ENCODE measurements around the gene TAGAP. TPM values are rescaled to one million over a fixed set of nuclear protein-coding genes. Genes with fewer than 3 reads are reported as not detected.
A peak's percentile ranks its signal among the peaks of the same experiment; 100 is the strongest.

TAGAP gene
- total and polyA plus RNA-seq, 4 experiments from 2014 or later, result 160 to 276 (median 188) TPM

GRCh38 chr6:159064477-159064876 is 19.7 kb upstream of the TAGAP start:
- POLR2A ChIA-PET (ENCODE audit: partially characterized antibody), result interaction anchor here (0.8 to 17.1 kb wide), 13 partner anchors 8 to 66 kb away, joined by 4 to 564 read pairs (median 21); partner anchors contain the start of gene TAGAP
- H3K36me3 ChIP-seq (ENCODE audit: insufficient read depth, low read length), result no peaks in the 10 kb centered on the region
- H3K4me3 ChIP-seq (ENCODE audit: low read length in 2 of 2), result no peak overlapping the region
- no peaks in the 10 kb centered on the region for H3K9me3 ChIP-seq (ENCODE audit: control insufficient read depth in 1 of 2, low read length in 2 of 2)
- Mint-ChIP-seq H3K9me3 (peaks cover 0 to 2% (median 0%) of the 10 kb centered on the region in 8 donors), H3K27ac (peak overlapping the region; percentile 88 to 99 (median 98)), H3K36me3 (no peaks in the 10 kb centered on the region), H3K27me3 (no peaks in the 10 kb centered on the region), H3K4me3 (peak overlapping the region in 7 of 8 donors; percentile 66 to 80 (median 73)), H3K4me1 (peaks cover 67 to 92% (median 82%) of the 10 kb centered on the region in 4 donors)
- CTCF ChIA-PET (ENCODE audit: partially characterized antibody), result interaction anchor here (1.0 to 4.6 kb wide), 12 partner anchors 11 to 70 kb away, joined by 3 to 74 read pairs (median 10); partner anchors contain the start of gene TAGAP
- H3K27ac ChIP-seq (ENCODE audit: low read depth, low read length), result peak overlapping the region; percentile 57
- intact Hi-C loops (cut with micrococcal nuclease), result no loop called here
- DNase-seq, result no peak
- peaks cover 74% of the 10 kb centered on the region for H3K4me1 ChIP-seq (ENCODE audit: insufficient read depth, low read length)
- H3K27me3 ChIP-seq (ENCODE audit: insufficient read depth, low read length), result no peaks in the 10 kb centered on the region

DNA sequence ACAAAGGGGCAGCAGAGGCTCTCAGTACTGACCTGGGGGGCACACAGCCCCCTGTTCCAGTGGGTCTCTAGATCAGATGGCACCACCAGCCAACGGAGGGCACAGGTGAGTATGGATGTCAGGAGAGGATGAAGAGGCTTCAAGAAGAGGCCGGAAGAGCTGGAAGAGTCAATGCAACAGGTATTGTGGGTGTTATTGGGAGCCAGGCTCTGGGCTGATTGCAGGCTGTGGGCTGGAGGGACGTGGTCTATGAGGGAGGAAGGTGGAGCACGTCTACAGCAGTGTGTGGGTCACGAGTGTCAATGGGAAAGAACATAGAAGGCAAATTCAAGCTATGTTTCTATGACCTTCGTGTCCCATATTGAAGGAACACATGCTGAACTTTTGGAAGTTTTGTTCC is 18.8 kb upstream of the TAGAP start:
- Mint-ChIP-seq H3K9me3 (peaks cover 0 to 2% (median 0%) of the 10 kb centered on the region in 8 donors), H3K27ac (peak overlapping the region; percentile 88 to 99 (median 98)), H3K27me3 (no peaks in the 10 kb centered on the region), H3K4me1 (peaks cover 69 to 96% (median 82%) of the 10 kb centered on the region in 4 donors), H3K36me3 (no peaks in the 10 kb centered on the region), H3K4me3 (peak overlapping the region in 6 of 8 donors; percentile 39 to 80 (median 76))
- intact Hi-C loops (cut with micrococcal nuclease), result loop anchor here (2.0 kb wide), 1 partner anchor 15 kb away; no protein-coding TSS in a partner anchor
- H3K27ac ChIP-seq (ENCODE audit: low read depth, low read length), result peak overlapping the region; percentile 57
- H3K4me3 ChIP-seq (ENCODE audit: low read length in 2 of 2), result no peak overlapping the region
- ChIA-PET CTCF (ENCODE audit: partially characterized antibody) (interaction anchor here (0.8 to 4.6 kb wide), 10 partner anchors 10 to 71 kb away, joined by 3 to 74 read pairs (median 14); partner anchors contain the start of gene TAGAP), POLR2A (ENCODE audit: partially characterized antibody) (interaction anchor here (0.6 to 17.1 kb wide), 18 partner anchors 10 to 260 kb away, joined by 3 to 564 read pairs (median 18); partner anchors contain the start of gene TAGAP)
- no peaks in the 10 kb centered on the region for H3K9me3 ChIP-seq (ENCODE audit: control insufficient read depth in 1 of 2, low read length in 2 of 2)
- no peak for DNase-seq
- H3K27me3 ChIP-seq (ENCODE audit: insufficient read depth, low read length), result no peaks in the 10 kb centered on the region
- H3K36me3 ChIP-seq (ENCODE audit: insufficient read depth, low read length), result no peaks in the 10 kb centered on the region
- peaks cover 83% of the 10 kb centered on the region for H3K4me1 ChIP-seq (ENCODE audit: insufficient read depth, low read length)

DNA sequence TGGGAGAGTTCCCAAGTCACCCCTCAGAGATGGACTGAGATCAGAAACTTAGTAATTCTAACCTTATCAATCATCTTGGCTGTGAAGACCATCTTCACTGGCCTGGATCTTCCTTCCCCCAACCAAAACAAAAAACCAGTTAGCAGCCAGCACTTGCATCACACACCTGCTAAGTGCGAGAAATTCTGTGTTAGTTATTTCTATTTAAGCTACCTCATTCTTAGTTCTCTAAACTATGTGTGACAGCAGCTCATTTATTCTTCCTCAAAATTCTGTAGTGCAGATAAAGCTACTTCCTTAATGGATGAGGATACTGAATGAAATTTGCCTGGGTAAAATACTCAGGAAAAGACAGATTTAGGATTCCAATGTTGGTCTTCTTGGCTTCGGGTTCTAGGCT is 18.2 kb upstream of the TAGAP start:
- H3K4me1 ChIP-seq (ENCODE audit: insufficient read depth, low read length), result peaks cover 85% of the 10 kb centered on the region
- intact Hi-C loops (cut with micrococcal nuclease), result loop anchor here (1.0 to 2.0 kb wide), 4 partner anchors 16 to 41 kb away; no protein-coding TSS in a partner anchor

DNA sequence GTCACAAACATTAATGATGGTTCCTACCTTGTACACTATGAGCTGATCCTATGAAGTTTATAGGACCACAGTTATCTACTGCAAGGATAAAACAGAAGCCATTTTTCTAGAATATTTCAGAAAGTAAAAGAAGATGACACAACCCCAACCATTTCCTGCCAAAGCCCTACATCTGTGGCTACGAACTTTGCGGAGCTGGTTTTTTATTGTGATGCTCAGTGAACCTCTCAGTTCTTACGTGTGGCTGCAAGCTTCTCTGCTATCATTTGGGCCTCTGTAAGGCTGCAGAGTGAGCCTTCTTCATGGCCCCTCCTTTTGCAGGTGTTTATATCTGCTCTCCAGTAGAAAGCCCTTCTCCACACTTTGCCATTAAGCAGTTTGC is 17.8 kb upstream of the TAGAP start:
- Mint-ChIP-seq H3K4me3 (peak overlapping the region; percentile 44 to 80 (median 72)), H3K27me3 (no peaks in the 10 kb centered on the region), H3K4me1 (peaks cover 66 to 91% (median 79%) of the 10 kb centered on the region in 4 donors), H3K9me3 (peaks cover 0 to 1% (median 0%) of the 10 kb centered on the region in 8 donors), H3K36me3 (no peaks in the 10 kb centered on the region), H3K27ac (peak overlapping the region; percentile 88 to 99 (median 98))
- Histone ChIP-seq H3K4me3 (ENCODE audit: low read length in 2 of 2) (no peak overlapping the region), H3K4me1 (ENCODE audit: insufficient read depth, low read length) (peaks cover 87% of the 10 kb centered on the region), H3K9me3 (ENCODE audit: control insufficient read depth in 1 of 2, low read length in 2 of 2) (no peaks in the 10 kb centered on the region), H3K36me3 (ENCODE audit: insufficient read depth, low read length) (no peaks in the 10 kb centered on the region), H3K27ac (ENCODE audit: low read depth, low read length) (peak overlapping the region; percentile 57), H3K27me3 (ENCODE audit: insufficient read depth, low read length) (no peaks in the 10 kb centered on the region)
- POLR2A ChIA-PET (ENCODE audit: partially characterized antibody), result interaction anchor here (0.5 to 17.1 kb wide), 25 partner anchors 9 to 830 kb away, joined by 3 to 564 read pairs (median 5); partner anchors contain the start of genes RSPH3 and TAGAP
- intact Hi-C loops (cut with micrococcal nuclease), result loop anchor here (1.0 to 2.0 kb wide), 4 partner anchors 16 to 42 kb away; no protein-coding TSS in a partner anchor
- CTCF ChIA-PET (ENCODE audit: partially characterized antibody), result interaction anchor here (0.6 to 4.6 kb wide), 9 partner anchors 9 to 54 kb away, joined by 3 to 74 read pairs (median 20); partner anchors contain the start of gene TAGAP
- peak; percentile 80 to 87 (median 83) for DNase-seq

More for the DNA sequence above, 18.2 kb upstream of the TAGAP start:
- POLR2A ChIA-PET (ENCODE audit: partially characterized antibody), result interaction anchor here (0.8 to 17.1 kb wide), 24 partner anchors 10 to 259 kb away, joined by 3 to 564 read pairs (median 6); partner anchors contain the start of genes RSPH3 and TAGAP
- H3K4me3 ChIP-seq (ENCODE audit: low read length in 2 of 2), result no peak overlapping the region
- no peaks in the 10 kb centered on the region for H3K36me3 Mint-ChIP-seq
- peak overlapping the region; percentile 88 to 99 (median 98) for H3K27ac Mint-ChIP-seq
- no peaks in the 10 kb centered on the region for H3K27me3 Mint-ChIP-seq
- no peaks in the 10 kb centered on the region for H3K27me3 ChIP-seq (ENCODE audit: insufficient read depth, low read length)
- no peaks in the 10 kb centered on the region for H3K36me3 ChIP-seq (ENCODE audit: insufficient read depth, low read length)
- peak overlapping the region; percentile 44 to 80 (median 72) for H3K4me3 Mint-ChIP-seq
- no peaks in the 10 kb centered on the region for H3K9me3 ChIP-seq (ENCODE audit: control insufficient read depth in 1 of 2, low read length in 2 of 2)
- peaks cover 68 to 91% (median 79%) of the 10 kb centered on the region in 4 donors for H3K4me1 Mint-ChIP-seq
- H3K27ac ChIP-seq (ENCODE audit: low read depth, low read length), result peak overlapping the region; percentile 57
- CTCF ChIA-PET (ENCODE audit: partially characterized antibody), result interaction anchor here (0.6 to 4.6 kb wide), 11 partner anchors 9 to 55 kb away, joined by 3 to 74 read pairs (median 5); partner anchors contain the start of gene TAGAP
- H3K9me3 Mint-ChIP-seq, result peaks cover 0 to 2% (median 0%) of the 10 kb centered on the region in 8 donors
- no peak for DNase-seq

GRCh38 chr6:159061805-159062563 is 17.2 kb upstream of the TAGAP start:
- intact Hi-C loops (cut with micrococcal nuclease), result loop anchor here (1.0 to 2.0 kb wide), 4 partner anchors 17 to 42 kb away; no protein-coding TSS in a partner anchor
- POLR2A ChIA-PET (ENCODE audit: partially characterized antibody), result interaction anchor here (0.5 to 17.1 kb wide), 25 partner anchors 9 to 830 kb away, joined by 3 to 564 read pairs (median 5); partner anchors contain the start of genes RSPH3 and TAGAP

GRCh38 chr6:159061146-159061545 is 16.4 kb upstream of the TAGAP start:
- H3K27ac ChIP-seq (ENCODE audit: low read depth, low read length), result peak overlapping the region; percentile 57
- peaks cover 89% of the 10 kb centered on the region for H3K4me1 ChIP-seq (ENCODE audit: insufficient read depth, low read length)
- no peak overlapping the region for H3K4me3 ChIP-seq (ENCODE audit: low read length in 2 of 2)
- Mint-ChIP-seq H3K9me3 (peaks cover 0 to 4% (median 0%) of the 10 kb centered on the region in 8 donors), H3K4me3 (no peak overlapping the region), H3K27ac (peak overlapping the region; percentile 88 to 99 (median 98)), H3K4me1 (peaks cover 69 to 91% (median 81%) of the 10 kb centered on the region in 4 donors), H3K27me3 (no peaks in the 10 kb centered on the region), H3K36me3 (no peaks in the 10 kb centered on the region)
- no peak for DNase-seq
- intact Hi-C loops (cut with micrococcal nuclease), result no loop called here
- no peaks in the 10 kb centered on the region for H3K9me3 ChIP-seq (ENCODE audit: control insufficient read depth in 1 of 2, low read length in 2 of 2)
- POLR2A ChIA-PET (ENCODE audit: partially characterized antibody), result interaction anchor here (1.0 to 17.1 kb wide), 4 partner anchors 21 to 44 kb away, joined by 3 to 564 read pairs (median 59); partner anchors contain the start of gene TAGAP
- H3K27me3 ChIP-seq (ENCODE audit: insufficient read depth, low read length), result no peaks in the 10 kb centered on the region
- CTCF ChIA-PET (ENCODE audit: partially characterized antibody), result interaction anchor here (0.7 kb wide), 1 partner anchor 43 kb away, joined by 3 read pairs; no protein-coding TSS in a partner anchor
- H3K36me3 ChIP-seq (ENCODE audit: insufficient read depth, low read length), result no peaks in the 10 kb centered on the region

More at GRCh38 chr6:159061805-159062563, 17.2 kb upstream of the TAGAP start:
- H3K4me1 ChIP-seq (ENCODE audit: insufficient read depth, low read length), result peaks cover 87% of the 10 kb centered on the region
- H3K4me3 ChIP-seq (ENCODE audit: low read length in 2 of 2), result no peak overlapping the region
- Mint-ChIP-seq H3K4me3 (peak overlapping the region; percentile 44 to 80 (median 72)), H3K36me3 (no peaks in the 10 kb centered on the region), H3K27ac (peak overlapping the region; percentile 88 to 99 (median 98)), H3K4me1 (peaks cover 67 to 91% (median 79%) of the 10 kb centered on the region in 4 donors), H3K9me3 (peaks cover 0 to 4% (median 0%) of the 10 kb centered on the region in 8 donors), H3K27me3 (no peaks in the 10 kb centered on the region)
- CTCF ChIA-PET (ENCODE audit: partially characterized antibody), result interaction anchor here (1.0 to 4.6 kb wide), 7 partner anchors 8 to 54 kb away, joined by 3 to 74 read pairs (median 21); partner anchors contain the start of gene TAGAP
- DNase-seq, result peak in 3 of 5 donors; percentile 61 to 80 (median 79)
- H3K9me3 ChIP-seq (ENCODE audit: control insufficient read depth in 1 of 2, low read length in 2 of 2), result no peaks in the 10 kb centered on the region
- no peaks in the 10 kb centered on the region for H3K36me3 ChIP-seq (ENCODE audit: insufficient read depth, low read length)
- no peaks in the 10 kb centered on the region for H3K27me3 ChIP-seq (ENCODE audit: insufficient read depth, low read length)
- peak overlapping the region; percentile 57 for H3K27ac ChIP-seq (ENCODE audit: low read depth, low read length)

All from CD4-positive, alpha-beta memory T cell (primary cell).